Activated CD8-positive, alpha-beta T cell treated with anti-CD3 and anti-CD28 coated beads for 36 hours (primary cell): ENCODE results near the gene SORCS3. TPM values are rescaled to one million over a fixed set of nuclear protein-coding genes. Genes with fewer than 3 reads are reported as not detected.

Source experiments
- ATAC-seq: fragments of 200-7000 bp; cut with Tn5 transposase; one replicate; pipeline ENCODE4 v1.10.0; 2021; ENCODE audit warnings: mild to moderate bottlenecking, moderate library complexity
- CTCF ChIA-PET: fragments of 350-600 bp; sonication (Branson Sonifier 250); formaldehyde crosslinking; loops from one replicate; lab custom pipeline; 2021; ENCODE audit warnings: antibody characterized with exemption; lab: Charles Lee
- POLR2A ChIA-PET: fragments of 350-600 bp; sonication (Branson Sonifier 250); formaldehyde crosslinking; loops from one replicate; lab custom pipeline; 2021; ENCODE audit warnings: antibody characterized with exemption; lab: Charles Lee
- DNase-seq: peaks from one replicate; pipeline ENCODE4 v3.0.0-alpha.2; 2020
- H3K27ac Mint-ChIP-seq: one replicate; pipeline ENCODE4 v1.8.0; 2021; ENCODE audit warnings: mild to moderate bottlenecking, mixed read lengths
- H3K27me3 Mint-ChIP-seq: one replicate; pipeline ENCODE4 v1.8.0; 2021; ENCODE audit warnings: mixed read lengths
- H3K36me3 Mint-ChIP-seq: one replicate; pipeline ENCODE4 v1.8.0; 2021; ENCODE audit warnings: low read depth, mixed read lengths
- H3K4me1 Mint-ChIP-seq: one replicate; pipeline ENCODE4 v1.8.0; 2021; ENCODE audit warnings: low read depth, mixed read lengths
- H3K4me3 Mint-ChIP-seq: one replicate; pipeline ENCODE4 v1.8.0; 2021; ENCODE audit warnings: mild to moderate bottlenecking, moderate library complexity, mixed read lengths
- H3K9me3 Mint-ChIP-seq: one replicate; pipeline ENCODE4 v1.8.0; 2021; ENCODE audit warnings: mixed read lengths
- intact Hi-C: fragments of 100-400 bp; cut with micrococcal nuclease; formaldehyde crosslinking; loops from one replicate; pipeline ENCODE4 v1.10.0; 2022
- total RNA-seq, 2 experiments: library from RNA; stranded (reverse); gene quantifications; one replicate each; pipeline ENCODE4 v1.2.3, GENCODE V29; 2021
- TF ChIP-seq, protein P1 (sequence below): fragments of 200-600 bp; IDR thresholded peaks from one replicate; pipeline ENCODE4 v1.8.0; 2022; ENCODE audit warnings: antibody characterized with exemption, mild to moderate bottlenecking

Gene SORCS3
- total RNA-seq, 2 experiments from 2014 or later, result not detected

DNA sequence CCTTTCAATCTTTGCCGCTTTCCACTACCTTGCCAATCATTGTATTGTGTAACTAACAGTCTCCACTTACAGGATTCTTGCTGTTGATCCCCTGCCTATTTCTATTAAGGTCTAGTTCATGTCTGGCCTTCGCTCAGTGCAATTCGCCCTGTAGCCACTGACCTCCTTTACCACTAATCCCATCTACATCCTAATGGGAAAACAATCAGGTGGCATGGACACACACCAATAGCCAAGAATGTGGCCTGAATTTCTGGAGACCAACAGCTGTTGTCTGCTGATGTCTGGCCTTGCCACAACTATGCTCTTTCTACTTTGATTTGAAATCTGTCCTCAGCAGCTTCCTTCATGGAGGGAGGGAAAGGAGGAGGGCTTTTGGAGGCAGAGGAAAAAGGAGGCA lies 546.2 kb downstream of the SORCS3 start:
- H3K4me3 Mint-ChIP-seq, result no peak overlapping the region
- H3K4me1 Mint-ChIP-seq, result no peaks in the 10 kb centered on the region
- no peak for ATAC-seq
- ChIA-PET POLR2A (no interaction called here), CTCF (no interaction called here)
- DNase-seq, result no peak
- intact Hi-C loops, result no loop called here
- TF ChIP-seq, protein P1, sequence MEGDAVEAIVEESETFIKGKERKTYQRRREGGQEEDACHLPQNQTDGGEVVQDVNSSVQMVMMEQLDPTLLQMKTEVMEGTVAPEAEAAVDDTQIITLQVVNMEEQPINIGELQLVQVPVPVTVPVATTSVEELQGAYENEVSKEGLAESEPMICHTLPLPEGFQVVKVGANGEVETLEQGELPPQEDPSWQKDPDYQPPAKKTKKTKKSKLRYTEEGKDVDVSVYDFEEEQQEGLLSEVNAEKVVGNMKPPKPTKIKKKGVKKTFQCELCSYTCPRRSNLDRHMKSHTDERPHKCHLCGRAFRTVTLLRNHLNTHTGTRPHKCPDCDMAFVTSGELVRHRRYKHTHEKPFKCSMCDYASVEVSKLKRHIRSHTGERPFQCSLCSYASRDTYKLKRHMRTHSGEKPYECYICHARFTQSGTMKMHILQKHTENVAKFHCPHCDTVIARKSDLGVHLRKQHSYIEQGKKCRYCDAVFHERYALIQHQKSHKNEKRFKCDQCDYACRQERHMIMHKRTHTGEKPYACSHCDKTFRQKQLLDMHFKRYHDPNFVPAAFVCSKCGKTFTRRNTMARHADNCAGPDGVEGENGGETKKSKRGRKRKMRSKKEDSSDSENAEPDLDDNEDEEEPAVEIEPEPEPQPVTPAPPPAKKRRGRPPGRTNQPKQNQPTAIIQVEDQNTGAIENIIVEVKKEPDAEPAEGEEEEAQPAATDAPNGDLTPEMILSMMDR, result no peak
- H3K27me3 Mint-ChIP-seq, result no peaks in the 10 kb centered on the region
- no peak overlapping the region for H3K27ac Mint-ChIP-seq
- no peaks in the 10 kb centered on the region for H3K36me3 Mint-ChIP-seq
- H3K9me3 Mint-ChIP-seq, result no peaks in the 10 kb centered on the region

DNA sequence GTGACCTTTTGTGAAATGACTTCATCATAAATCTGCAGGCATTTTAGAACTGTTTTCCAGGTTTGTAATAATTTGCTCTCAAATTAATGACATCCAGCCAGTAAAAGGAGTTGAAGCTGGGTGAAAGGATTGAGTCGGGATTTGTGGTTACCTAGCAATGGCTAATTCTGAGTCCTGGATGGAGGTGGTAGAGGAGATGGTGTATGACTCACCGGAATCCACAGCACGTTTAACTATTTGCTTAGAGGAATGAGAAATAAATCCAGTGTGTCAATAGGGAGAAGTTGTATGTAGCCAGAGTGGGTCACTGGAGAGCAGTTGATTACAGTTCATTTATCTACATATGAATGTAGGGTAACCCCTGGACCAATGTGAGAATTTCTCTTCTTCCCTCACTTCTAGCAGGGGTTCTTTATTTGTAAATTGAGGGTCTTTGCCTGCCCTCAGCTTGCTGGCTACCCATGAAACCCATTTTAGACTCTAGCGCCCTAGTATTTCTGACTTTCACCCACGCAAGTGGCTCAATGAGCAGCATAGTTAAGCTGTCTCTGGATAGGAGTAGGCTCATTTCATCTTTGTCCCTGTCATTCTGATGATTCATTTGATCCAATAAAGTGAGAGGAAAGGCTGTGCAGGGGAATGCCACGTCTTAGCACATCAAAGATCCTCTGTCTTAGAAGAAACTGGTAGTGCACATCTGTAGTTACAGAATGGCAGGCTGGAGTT lies 547.8 kb downstream of the SORCS3 start:
- no peaks in the 10 kb centered on the region for H3K36me3 Mint-ChIP-seq
- no peak for DNase-seq
- CTCF ChIA-PET, result no interaction called here
- H3K4me1 Mint-ChIP-seq, result no peaks in the 10 kb centered on the region
- H3K27me3 Mint-ChIP-seq, result no peaks in the 10 kb centered on the region
- POLR2A ChIA-PET, result no interaction called here
- no peaks in the 10 kb centered on the region for H3K9me3 Mint-ChIP-seq
- no peak overlapping the region for H3K4me3 Mint-ChIP-seq
- intact Hi-C loops, result no loop called here
- H3K27ac Mint-ChIP-seq, result no peak overlapping the region
- no peak for ATAC-seq
- TF ChIP-seq, protein P1, result no peak

DNA sequence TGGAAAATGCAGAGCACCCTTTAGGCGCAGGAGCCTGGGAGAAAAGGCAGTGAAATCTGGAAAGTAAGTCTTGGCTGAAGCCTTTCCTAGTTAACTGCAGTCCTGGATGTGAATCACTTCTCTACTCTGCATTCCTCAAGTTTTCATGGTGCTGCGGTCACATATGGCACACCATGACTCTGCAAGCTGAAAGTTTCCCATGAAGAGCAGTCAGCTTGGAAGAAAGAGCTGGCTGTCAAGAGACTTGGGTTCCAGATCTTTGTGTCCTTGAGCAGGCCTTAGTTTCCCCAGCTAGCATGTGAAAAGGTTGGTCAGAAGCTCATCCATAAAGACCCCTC lies 548.3 kb downstream of the SORCS3 start:
- ATAC-seq (no peak), DNase-seq (no peak)
- intact Hi-C loops, result no loop called here
- CTCF ChIA-PET, result no interaction called here
- no peaks in the 10 kb centered on the region for H3K4me1 Mint-ChIP-seq
- TF ChIP-seq, protein P1, result no peak
- no peaks in the 10 kb centered on the region for H3K36me3 Mint-ChIP-seq
- no peaks in the 10 kb centered on the region for H3K27me3 Mint-ChIP-seq
- no peak overlapping the region for H3K4me3 Mint-ChIP-seq
- POLR2A ChIA-PET, result interaction anchor here (0.6 kb wide), 1 partner anchor 57 kb away, joined by 3 read pairs; no protein-coding TSS in a partner anchor
- no peak overlapping the region for H3K27ac Mint-ChIP-seq
- H3K9me3 Mint-ChIP-seq, result no peaks in the 10 kb centered on the region

DNA sequence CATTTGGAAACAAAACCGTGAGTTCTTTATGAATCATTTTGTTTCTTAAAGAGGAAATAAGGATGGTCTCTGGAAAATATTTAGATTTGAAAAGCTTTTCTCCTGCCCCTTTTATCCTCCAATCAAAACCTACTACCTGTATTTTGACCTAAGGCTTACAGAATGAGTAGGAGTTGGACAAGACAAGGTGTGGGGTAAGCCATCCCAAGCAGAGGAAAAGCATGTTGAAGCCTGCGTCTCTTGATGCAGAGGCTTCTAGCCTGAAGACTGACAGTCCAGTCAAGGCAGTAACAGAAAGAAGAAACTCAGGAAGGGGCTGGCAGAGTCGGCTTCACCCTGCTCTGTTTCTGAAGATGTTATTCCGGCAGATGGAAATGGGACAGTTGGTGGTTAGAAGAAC lies 551.1 kb downstream of the SORCS3 start:
- no peaks in the 10 kb centered on the region for H3K36me3 Mint-ChIP-seq
- ChIA-PET CTCF (no interaction called here), POLR2A (interaction anchor here (0.5 kb wide), 1 partner anchor 55 kb away, joined by 3 read pairs; no protein-coding TSS in a partner anchor)
- H3K27me3 Mint-ChIP-seq, result no peaks in the 10 kb centered on the region
- H3K27ac Mint-ChIP-seq, result no peak overlapping the region
- intact Hi-C loops, result no loop called here
- TF ChIP-seq, protein P1, result no peak
- no peaks in the 10 kb centered on the region for H3K4me1 Mint-ChIP-seq
- no peaks in the 10 kb centered on the region for H3K9me3 Mint-ChIP-seq
- DNase-seq, result no peak
- no peak overlapping the region for H3K4me3 Mint-ChIP-seq
- ATAC-seq, result no peak

DNA sequence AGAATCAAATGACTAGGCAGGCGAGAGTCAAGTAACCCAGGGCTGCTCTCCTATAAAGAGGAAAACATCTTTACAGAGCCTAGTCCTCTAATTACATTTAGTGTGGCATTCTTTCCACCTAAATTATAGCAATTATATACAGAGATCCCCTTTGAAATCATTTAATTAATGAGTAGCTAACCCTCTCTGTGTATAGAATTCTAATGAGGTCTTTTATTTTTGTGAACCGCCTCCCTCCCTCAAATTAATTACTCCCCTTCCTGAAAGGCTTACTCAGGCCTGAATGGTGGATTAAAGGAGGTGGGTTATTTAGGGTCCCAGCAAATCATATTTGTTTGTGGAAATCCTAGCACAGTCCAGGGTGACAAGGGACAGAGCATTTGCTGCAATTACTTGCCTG lies 551.8 kb downstream of the SORCS3 start:
- no peak overlapping the region for H3K4me3 Mint-ChIP-seq
- intact Hi-C loops, result no loop called here
- no peak for DNase-seq
- no peaks in the 10 kb centered on the region for H3K4me1 Mint-ChIP-seq
- ChIA-PET CTCF (no interaction called here), POLR2A (no interaction called here)
- TF ChIP-seq, protein P1, result no peak
- no peaks in the 10 kb centered on the region for H3K27me3 Mint-ChIP-seq
- no peaks in the 10 kb centered on the region for H3K36me3 Mint-ChIP-seq
- no peak overlapping the region for H3K27ac Mint-ChIP-seq
- no peak for ATAC-seq
- no peaks in the 10 kb centered on the region for H3K9me3 Mint-ChIP-seq
